HCT116 (cell line): ENCODE results near the gene HOXB3. TPM values are rescaled to one million over a fixed set of nuclear protein-coding genes. Genes with fewer than 3 reads are reported as not detected.

ENCODE experiments used
- ATAC-seq: fragments of 200-7000 bp; cut with Tn5 transposase; 2 replicates; pipeline ENCODE4 v1.9.1; 2020; ENCODE audit warnings: mild to moderate bottlenecking, moderate library complexity
- BruUV-seq: library from RNA; stranded (reverse); fragments of 400-500 nt; replicated peaks from 2 replicates; lab custom pipeline; 2021; lab: Mats Ljungman, UMichigan
- CTCF ChIA-PET: fragments of 300-600 bp; sonication (Branson Sonifier 250); formaldehyde crosslinking; loops from one replicate; lab custom pipeline; 2021; ENCODE audit warnings: antibody characterized with exemption; lab: Charles Lee
- POLR2A ChIA-PET: fragments of 300-600, 350-600 bp; sonication (Branson Sonifier 250); formaldehyde crosslinking; loops from one replicate; lab custom pipeline; 2021; ENCODE audit warnings: antibody characterized with exemption; lab: Charles Lee
- RAD21 ChIA-PET, 2 experiments: fragments of 300-600 bp; sonication (Branson Sonifier 250); formaldehyde crosslinking; loops; one replicate each; lab custom pipeline; 2023; ENCODE audit warnings: low total read pairs in 2 of 2; ENCODE audit not compliant: uncharacterized antibody in 2 of 2, unreplicated experiment in 2 of 2, low non-redundant PET in 1 of 2; lab: Charles Lee
- DNase-seq: peaks from one replicate; pipeline ENCODE4 v3.0.0-alpha.2; 2010; ENCODE audit warnings: low read depth, low spot score
- H2AFZ ChIP-seq: fragments of 200-600 bp; shearing (Covaris generic), sonication (generic); 2 replicates; pipeline ENCODE4 v1.6.1; 2017; ENCODE audit warnings: low read depth, mixed run types, mixed read lengths, antibody characterized with exemption, low read length; ENCODE audit not compliant: poor library complexity, severe bottlenecking
- H3K27ac ChIP-seq: 2 replicates; pipeline ENCODE4 v1.5.1; 2012; ENCODE audit warnings: low read depth, low read length
- H3K27me3 ChIP-seq: fragments of 200-600 bp; sonication (generic); 2 replicates; pipeline ENCODE4 v1.6.1; 2016; ENCODE audit warnings: mixed run types, low read length, mixed read lengths; ENCODE audit not compliant: insufficient read depth
- H3K36me3 ChIP-seq, 2 experiments: fragments of 200-500 bp in 1 of 2; fragments of 200-600 bp in 1 of 2; sonication (Bioruptor generic) in 1 of 2; sonication (generic) in 1 of 2; 2 replicates each; pipeline versions ENCODE4 v1.5.1 to v1.6.1; 2014 to 2016; ENCODE audit warnings: low read length in 2 of 2, inconsistent platforms in 1 of 2, mixed read lengths in 1 of 2, mixed run types in 1 of 2; ENCODE audit not compliant: insufficient read depth in 2 of 2, control insufficient read depth in 1 of 2
- H3K4me1 ChIP-seq, 2 experiments: fragments of 200-600 bp in 1 of 2; sonication (generic) in 1 of 2; 2 replicates each; pipeline versions ENCODE4 v1.5.1 to v1.6.1; 2012 to 2017; ENCODE audit warnings: low read length in 2 of 2, inconsistent platforms in 1 of 2, mild to moderate bottlenecking in 1 of 2, mixed read lengths in 1 of 2, mixed run types in 1 of 2, moderate library complexity in 1 of 2; ENCODE audit not compliant: insufficient read depth in 2 of 2, control insufficient read depth in 1 of 2
- H3K4me2 ChIP-seq: fragments of 200-600 bp; sonication (generic); 2 replicates; pipeline ENCODE4 v1.6.1; 2017; ENCODE audit warnings: mixed run types, low read length, mixed read lengths
- H3K4me3 ChIP-seq, 2 experiments: fragments of 200-600 bp in 1 of 2; sonication (generic) in 1 of 2; replicated peaks in 1 of 2; 2 replicates each; pipeline ENCODE4 v1.5.1; 2011 to 2016; ENCODE audit warnings: low read length in 2 of 2, control low read depth in 1 of 2, low read depth in 1 of 2, mild to moderate bottlenecking in 1 of 2, mixed read lengths in 1 of 2, mixed run types in 1 of 2
- H3K79me2 ChIP-seq: fragments of 200-600 bp; sonication (generic); 2 replicates; pipeline ENCODE4 v1.6.1; 2017; ENCODE audit warnings: mild to moderate bottlenecking, mixed run types, low read length, moderate library complexity, mixed read lengths; ENCODE audit not compliant: insufficient read depth
- H3K9ac ChIP-seq: fragments of 200-600 bp; sonication (generic); 2 replicates; pipeline ENCODE4 v1.6.1; 2016; ENCODE audit warnings: low read length, mixed read lengths
- H3K9me2 ChIP-seq: fragments of 200-600 bp; sonication (generic), shearing (Covaris generic); 2 replicates; pipeline ENCODE4 v1.6.1; 2017; ENCODE audit warnings: mixed run types, mild to moderate bottlenecking, moderate library complexity; ENCODE audit not compliant: insufficient read depth
- H3K9me3 ChIP-seq, 2 experiments: fragments of 200-500 bp in 1 of 2; fragments of 200-600 bp in 1 of 2; sonication (Bioruptor generic) in 1 of 2; sonication (generic) in 1 of 2; 2 replicates each; pipeline ENCODE4 v1.6.1; 2014 to 2017; ENCODE audit warnings: low read length in 2 of 2, mixed read lengths in 2 of 2, inconsistent platforms in 1 of 2, low read depth in 1 of 2, mild to moderate bottlenecking in 1 of 2, mixed run types in 1 of 2, moderate library complexity in 1 of 2; ENCODE audit not compliant: control insufficient read depth in 1 of 2, insufficient read depth in 1 of 2
- H4K20me1 ChIP-seq: fragments of 200-600 bp; sonication (generic), shearing (Covaris generic); 2 replicates; pipeline ENCODE4 v1.6.1; 2017; ENCODE audit warnings: mixed run types, mild to moderate bottlenecking, moderate library complexity; ENCODE audit not compliant: insufficient read depth
- EGR1 ChIP-seq: IDR thresholded peaks from 2 replicates; pipeline ENCODE4 v1.6.1; 2012; ENCODE audit warnings: low read depth
- EZH2phosphoT487 ChIP-seq: fragments of 200-600 bp; IDR thresholded peaks from 2 replicates; pipeline ENCODE4 v1.6.1; 2018; ENCODE audit warnings: antibody characterized with exemption, borderline replicate concordance
- JUND ChIP-seq: IDR thresholded peaks from 2 replicates; pipeline ENCODE4 v1.6.1; 2012
- POLR2A ChIP-seq: IDR thresholded peaks from 2 replicates; pipeline ENCODE4 v1.7.0; 2011; ENCODE audit warnings: borderline replicate concordance; ENCODE audit not compliant: insufficient read depth, insufficient read length; ENCODE audit errors: extremely low read depth
- RAD21 ChIP-seq: IDR thresholded peaks from 2 replicates; pipeline ENCODE4 v1.6.1; 2012; ENCODE audit warnings: low read depth, mild to moderate bottlenecking
- SP1 ChIP-seq: IDR thresholded peaks from 2 replicates; pipeline ENCODE4 v1.6.1; 2012; ENCODE audit warnings: low read depth
- SRF ChIP-seq: IDR thresholded peaks from 2 replicates; pipeline ENCODE4 v1.6.1; 2012; ENCODE audit warnings: low read depth
- TCF7L2 ChIP-seq: IDR thresholded peaks from 2 replicates; pipeline ENCODE4 v1.7.0; 2011; ENCODE audit warnings: borderline replicate concordance, inconsistent platforms; ENCODE audit not compliant: insufficient read depth, insufficient read length; ENCODE audit errors: extremely low read depth
- ZNF274 ChIP-seq: fragments of 200-500 bp; sonication (Bioruptor generic); IDR thresholded peaks from 2 replicates; pipeline ENCODE4 v1.6.1; 2014; ENCODE audit warnings: mild to moderate bottlenecking, low read depth, low read length, inconsistent platforms
- intact Hi-C: fragments of 100-400 bp; cut with micrococcal nuclease; formaldehyde crosslinking; loops from 2 replicates; pipeline ENCODE4 v1.10.0; 2022
- total RNA-seq: library from RNA; stranded (reverse); gene quantifications from one replicate; pipeline ENCODE4 v1.2.1, GENCODE V29; 2021; ENCODE audit not compliant: unreplicated experiment
- TF ChIP-seq, protein P1 (sequence below): IDR thresholded peaks from 2 replicates; pipeline ENCODE4 v1.6.1; 2012; ENCODE audit warnings: low read depth
- TF ChIP-seq, protein P2 (sequence below), 3 experiments: fragments of 200-600 bp in 1 of 3; sonication (generic) in 1 of 3; IDR thresholded peaks in 2 of 3; conservative IDR thresholded peaks in 1 of 3; 2 replicates each; pipeline ENCODE4 v1.5.1; 2012 to 2017; ENCODE audit warnings: low read depth in 2 of 3, low read length in 2 of 3, antibody characterized with exemption in 1 of 3, borderline replicate concordance in 1 of 3, control low read depth in 1 of 3, mild to moderate bottlenecking in 1 of 3, mixed read lengths in 1 of 3, mixed run types in 1 of 3, moderate library complexity in 1 of 3; ENCODE audit not compliant: insufficient read depth in 1 of 3
- TF ChIP-seq, protein P3 (sequence below): IDR thresholded peaks from 2 replicates; pipeline ENCODE4 v1.6.1; 2011; ENCODE audit warnings: mild to moderate bottlenecking, low read length, moderate library complexity; ENCODE audit not compliant: insufficient replicate concordance; ENCODE audit errors: extremely low read depth
- TF ChIP-seq, protein P4 (sequence below): IDR thresholded peaks from 2 replicates; pipeline ENCODE4 v1.6.1; 2012

HOXB3 gene
- total RNA-seq, 1 experiment from 2014 or later = 19.8 TPM

DNA sequence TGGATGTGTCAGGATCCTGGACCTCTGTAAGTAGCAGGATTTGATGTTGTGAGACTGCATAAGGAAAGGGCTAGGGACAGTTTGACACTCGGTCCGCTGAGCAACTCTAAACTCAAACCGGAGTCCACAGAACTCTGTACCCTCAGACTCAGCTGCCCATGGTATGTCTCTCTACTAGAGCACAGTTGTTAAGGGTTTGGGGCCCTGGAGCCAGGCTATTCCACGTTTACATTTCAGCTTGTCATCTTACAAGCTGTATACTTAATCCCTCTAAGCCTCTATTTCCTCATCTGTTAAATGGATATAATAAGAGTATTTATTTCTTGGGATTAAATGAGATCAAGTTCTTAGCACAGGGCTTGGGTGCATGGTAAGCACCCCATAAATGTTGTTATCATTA is 87.1 kb downstream of the HOXB3 start (continued):
- TF ChIP-seq, protein P1, sequence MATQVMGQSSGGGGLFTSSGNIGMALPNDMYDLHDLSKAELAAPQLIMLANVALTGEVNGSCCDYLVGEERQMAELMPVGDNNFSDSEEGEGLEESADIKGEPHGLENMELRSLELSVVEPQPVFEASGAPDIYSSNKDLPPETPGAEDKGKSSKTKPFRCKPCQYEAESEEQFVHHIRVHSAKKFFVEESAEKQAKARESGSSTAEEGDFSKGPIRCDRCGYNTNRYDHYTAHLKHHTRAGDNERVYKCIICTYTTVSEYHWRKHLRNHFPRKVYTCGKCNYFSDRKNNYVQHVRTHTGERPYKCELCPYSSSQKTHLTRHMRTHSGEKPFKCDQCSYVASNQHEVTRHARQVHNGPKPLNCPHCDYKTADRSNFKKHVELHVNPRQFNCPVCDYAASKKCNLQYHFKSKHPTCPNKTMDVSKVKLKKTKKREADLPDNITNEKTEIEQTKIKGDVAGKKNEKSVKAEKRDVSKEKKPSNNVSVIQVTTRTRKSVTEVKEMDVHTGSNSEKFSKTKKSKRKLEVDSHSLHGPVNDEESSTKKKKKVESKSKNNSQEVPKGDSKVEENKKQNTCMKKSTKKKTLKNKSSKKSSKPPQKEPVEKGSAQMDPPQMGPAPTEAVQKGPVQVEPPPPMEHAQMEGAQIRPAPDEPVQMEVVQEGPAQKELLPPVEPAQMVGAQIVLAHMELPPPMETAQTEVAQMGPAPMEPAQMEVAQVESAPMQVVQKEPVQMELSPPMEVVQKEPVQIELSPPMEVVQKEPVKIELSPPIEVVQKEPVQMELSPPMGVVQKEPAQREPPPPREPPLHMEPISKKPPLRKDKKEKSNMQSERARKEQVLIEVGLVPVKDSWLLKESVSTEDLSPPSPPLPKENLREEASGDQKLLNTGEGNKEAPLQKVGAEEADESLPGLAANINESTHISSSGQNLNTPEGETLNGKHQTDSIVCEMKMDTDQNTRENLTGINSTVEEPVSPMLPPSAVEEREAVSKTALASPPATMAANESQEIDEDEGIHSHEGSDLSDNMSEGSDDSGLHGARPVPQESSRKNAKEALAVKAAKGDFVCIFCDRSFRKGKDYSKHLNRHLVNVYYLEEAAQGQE = no peak
- TF ChIP-seq, all 23 proteins: peak for 0

DNA sequence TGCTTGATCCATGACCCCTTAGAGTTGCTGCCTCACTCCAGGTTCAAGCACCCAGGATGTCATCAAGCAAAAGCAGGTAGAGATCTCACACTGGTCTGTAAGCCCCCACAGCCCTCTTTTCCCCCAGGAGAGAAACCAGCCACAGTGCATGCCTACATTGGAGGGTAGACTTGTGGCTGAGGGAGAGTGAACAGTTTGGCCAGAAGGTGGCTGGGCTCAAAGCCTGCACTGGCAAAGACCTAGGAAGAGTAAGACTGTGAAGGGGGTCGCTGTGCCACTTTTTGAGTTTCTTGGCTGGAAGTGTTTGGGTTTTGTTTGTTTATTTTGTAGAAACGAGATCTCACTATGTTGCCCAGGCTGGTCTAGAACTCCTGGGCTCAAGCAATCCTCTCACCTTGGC is 87.7 kb downstream of the HOXB3 start:
- no peak overlapping the region for H3K4me3 ChIP-seq
- intact Hi-C loops = no loop called here
- H2AFZ ChIP-seq = no peak overlapping the region
- POLR2A ChIA-PET = no interaction called here
- RAD21 ChIA-PET = no interaction called here
- no peaks in the 10 kb centered on the region for H3K9me3 ChIP-seq
- BruUV-seq = no TSS peak
- no peak overlapping the region for H3K9ac ChIP-seq
- H3K27me3 ChIP-seq = no peaks in the 10 kb centered on the region
- H3K36me3 ChIP-seq = no peaks in the 10 kb centered on the region
- no peaks in the 10 kb centered on the region for H4K20me1 ChIP-seq
- CTCF ChIA-PET = no interaction called here
- H3K79me2 ChIP-seq = no peaks in the 10 kb centered on the region
- H3K4me1 ChIP-seq = peaks cover 9 to 22% of the 10 kb centered on the region in 2 experiments
- H3K9me2 ChIP-seq = no peaks in the 10 kb centered on the region
- ATAC-seq (no peak), DNase-seq (no peak)
- H3K4me2 ChIP-seq = no peak overlapping the region
- H3K27ac ChIP-seq = no peak overlapping the region
- TF ChIP-seq POLR2A = no peak
- TF ChIP-seq SRF = no peak
- TF ChIP-seq, protein P2, sequence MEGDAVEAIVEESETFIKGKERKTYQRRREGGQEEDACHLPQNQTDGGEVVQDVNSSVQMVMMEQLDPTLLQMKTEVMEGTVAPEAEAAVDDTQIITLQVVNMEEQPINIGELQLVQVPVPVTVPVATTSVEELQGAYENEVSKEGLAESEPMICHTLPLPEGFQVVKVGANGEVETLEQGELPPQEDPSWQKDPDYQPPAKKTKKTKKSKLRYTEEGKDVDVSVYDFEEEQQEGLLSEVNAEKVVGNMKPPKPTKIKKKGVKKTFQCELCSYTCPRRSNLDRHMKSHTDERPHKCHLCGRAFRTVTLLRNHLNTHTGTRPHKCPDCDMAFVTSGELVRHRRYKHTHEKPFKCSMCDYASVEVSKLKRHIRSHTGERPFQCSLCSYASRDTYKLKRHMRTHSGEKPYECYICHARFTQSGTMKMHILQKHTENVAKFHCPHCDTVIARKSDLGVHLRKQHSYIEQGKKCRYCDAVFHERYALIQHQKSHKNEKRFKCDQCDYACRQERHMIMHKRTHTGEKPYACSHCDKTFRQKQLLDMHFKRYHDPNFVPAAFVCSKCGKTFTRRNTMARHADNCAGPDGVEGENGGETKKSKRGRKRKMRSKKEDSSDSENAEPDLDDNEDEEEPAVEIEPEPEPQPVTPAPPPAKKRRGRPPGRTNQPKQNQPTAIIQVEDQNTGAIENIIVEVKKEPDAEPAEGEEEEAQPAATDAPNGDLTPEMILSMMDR (IDR thresholded peaks at IDR 0.05 in 2 of 3, conservative IDR thresholded peaks at IDR 0.05 in 1 of 3; ENCODE audit: borderline replicate concordance in 1 of 3, insufficient read depth in 1 of 3, low read depth in 2 of 3, low read length in 2 of 3) = no peak
- TF ChIP-seq, protein P1 = no peak
- no peak for TF ChIP-seq SP1
- TF ChIP-seq, protein P3, sequence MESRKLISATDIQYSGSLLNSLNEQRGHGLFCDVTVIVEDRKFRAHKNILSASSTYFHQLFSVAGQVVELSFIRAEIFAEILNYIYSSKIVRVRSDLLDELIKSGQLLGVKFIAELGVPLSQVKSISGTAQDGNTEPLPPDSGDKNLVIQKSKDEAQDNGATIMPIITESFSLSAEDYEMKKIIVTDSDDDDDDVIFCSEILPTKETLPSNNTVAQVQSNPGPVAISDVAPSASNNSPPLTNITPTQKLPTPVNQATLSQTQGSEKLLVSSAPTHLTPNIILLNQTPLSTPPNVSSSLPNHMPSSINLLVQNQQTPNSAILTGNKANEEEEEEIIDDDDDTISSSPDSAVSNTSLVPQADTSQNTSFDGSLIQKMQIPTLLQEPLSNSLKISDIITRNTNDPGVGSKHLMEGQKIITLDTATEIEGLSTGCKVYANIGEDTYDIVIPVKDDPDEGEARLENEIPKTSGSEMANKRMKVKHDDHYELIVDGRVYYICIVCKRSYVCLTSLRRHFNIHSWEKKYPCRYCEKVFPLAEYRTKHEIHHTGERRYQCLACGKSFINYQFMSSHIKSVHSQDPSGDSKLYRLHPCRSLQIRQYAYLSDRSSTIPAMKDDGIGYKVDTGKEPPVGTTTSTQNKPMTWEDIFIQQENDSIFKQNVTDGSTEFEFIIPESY = no peak
- TF ChIP-seq TCF7L2 = no peak
- TF ChIP-seq RAD21 = no peak
- TF ChIP-seq, protein P4, sequence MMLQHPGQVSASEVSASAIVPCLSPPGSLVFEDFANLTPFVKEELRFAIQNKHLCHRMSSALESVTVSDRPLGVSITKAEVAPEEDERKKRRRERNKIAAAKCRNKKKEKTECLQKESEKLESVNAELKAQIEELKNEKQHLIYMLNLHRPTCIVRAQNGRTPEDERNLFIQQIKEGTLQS = no peak
- TF ChIP-seq ZNF274 = no peak
- TF ChIP-seq EGR1 = no peak
- no peak for TF ChIP-seq JUND
- TF ChIP-seq EZH2phosphoT487 = no peak
